ENCODE measurements around the gene HES5.

HES5 gene

GRCh38 chr1:2514863-2515762 lies 14.9 kb downstream of the HES5 start:
- DNase-seq (ENCODE audit: low read depth in 2 of 2), result no peak

DNA sequence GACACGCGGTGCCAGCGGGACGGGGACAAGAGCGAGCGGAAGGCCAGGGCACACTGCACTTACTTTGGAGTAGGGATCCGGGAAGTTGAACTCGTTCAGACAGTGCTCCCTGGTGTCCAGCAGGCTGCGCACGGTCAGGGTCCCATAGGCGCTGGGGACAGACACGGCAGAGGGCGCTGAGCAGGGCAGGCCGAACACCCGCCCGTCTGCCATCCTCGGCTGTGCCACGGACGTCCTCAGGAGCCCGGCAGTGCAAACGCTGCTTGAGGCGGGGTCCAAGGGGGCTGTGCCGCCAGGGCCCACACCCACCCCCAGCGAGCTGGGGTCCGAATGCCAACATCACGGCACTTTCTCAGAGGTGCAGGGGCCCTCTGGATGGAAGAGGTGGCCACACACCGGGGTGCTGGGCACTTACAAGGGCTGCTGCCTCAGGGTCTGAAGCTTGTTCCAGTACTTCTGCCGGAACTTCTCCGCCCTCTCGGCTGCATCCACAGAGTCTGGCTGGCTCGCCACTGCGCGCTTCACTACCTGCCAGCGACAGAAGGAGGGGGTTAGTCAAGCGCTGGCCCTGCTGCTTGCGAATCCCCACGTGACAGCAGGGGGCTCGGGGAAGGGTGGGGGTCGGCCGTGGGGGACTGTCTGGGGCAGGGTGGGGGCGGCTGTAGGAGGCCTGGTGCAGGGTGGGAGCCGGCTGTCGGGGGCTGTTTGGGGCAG lies 16.0 kb downstream of the HES5 start:
- no peak for DNase-seq (ENCODE audit: low read depth in 2 of 2)

- DNase-seq (ENCODE audit: low read depth in 2 of 2), result no peak
Measured at GRCh38 chr1:2512862-2513421, 17.1 kb downstream of the HES5 start.

GRCh38 chr1:2510366-2511155 lies 19.5 kb downstream of the HES5 start:
- DNase-seq (ENCODE audit: low read depth in 2 of 2), result no peak

DNA sequence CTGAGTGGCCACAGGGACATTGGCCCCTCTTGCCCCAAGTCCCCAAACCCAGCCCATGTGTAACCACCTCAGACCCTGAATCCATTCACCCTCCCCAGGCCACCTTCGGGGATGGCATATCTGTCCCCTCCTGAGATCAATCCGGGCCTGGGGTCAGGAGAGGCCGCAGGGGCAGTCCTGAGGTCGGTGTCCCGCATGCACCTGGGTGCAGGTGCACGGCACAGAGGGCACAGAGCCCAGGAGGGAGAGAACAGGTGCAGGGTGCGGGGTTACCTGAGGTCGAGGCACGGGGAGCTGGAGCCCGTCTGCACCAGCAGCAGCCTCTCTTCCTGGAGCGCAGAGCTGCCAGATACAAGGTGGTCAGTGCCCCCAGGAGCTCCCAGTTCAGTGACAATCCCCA lies 20.5 kb downstream of the HES5 start:
- DNase-seq (ENCODE audit: low read depth in 2 of 2), result no peak

DNA sequence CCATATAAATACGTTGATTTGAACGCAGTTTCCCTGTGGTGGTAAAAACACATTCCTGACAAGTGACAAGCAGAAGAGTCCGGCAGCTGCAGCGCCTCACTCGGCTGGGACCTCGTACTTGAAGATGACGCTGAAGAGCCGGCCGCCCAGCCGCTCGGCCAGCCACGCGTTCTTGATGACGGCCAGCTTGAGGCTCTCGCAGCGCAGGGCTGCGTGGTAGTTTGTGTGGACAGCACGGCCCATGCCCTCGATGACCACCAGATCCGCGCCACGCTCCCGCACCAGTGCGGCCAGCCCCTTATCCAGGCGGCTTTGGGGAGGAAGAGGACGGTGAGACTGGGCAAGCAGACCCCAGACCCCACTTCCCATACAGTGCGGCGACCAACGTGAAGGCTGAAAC lies 21.3 kb downstream of the HES5 start:
- DNase-seq (ENCODE audit: low read depth in 2 of 2), result no peak

DNA sequence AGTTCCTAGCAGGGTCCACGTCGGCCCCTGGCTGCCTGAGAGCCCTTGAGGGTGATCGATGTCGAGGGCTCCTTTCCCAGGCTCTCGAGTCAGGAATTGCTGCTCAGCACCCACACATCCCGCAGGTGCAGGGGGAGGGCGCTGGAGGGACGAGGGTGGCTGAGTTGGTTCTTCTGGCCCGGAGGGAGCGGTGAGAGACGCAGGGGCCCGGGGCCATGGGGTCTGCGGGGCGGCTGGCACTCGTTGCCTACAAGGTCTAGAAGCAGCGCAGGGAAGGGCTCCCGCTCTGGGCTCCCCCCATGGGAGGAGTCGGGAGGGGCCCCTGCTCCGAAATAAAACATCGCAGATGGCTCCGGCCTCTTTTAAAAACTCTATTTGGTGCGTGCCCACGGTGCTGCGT lies 21.9 kb downstream of the HES5 start:
- DNase-seq (ENCODE audit: low read depth in 2 of 2), result no peak

DNA sequence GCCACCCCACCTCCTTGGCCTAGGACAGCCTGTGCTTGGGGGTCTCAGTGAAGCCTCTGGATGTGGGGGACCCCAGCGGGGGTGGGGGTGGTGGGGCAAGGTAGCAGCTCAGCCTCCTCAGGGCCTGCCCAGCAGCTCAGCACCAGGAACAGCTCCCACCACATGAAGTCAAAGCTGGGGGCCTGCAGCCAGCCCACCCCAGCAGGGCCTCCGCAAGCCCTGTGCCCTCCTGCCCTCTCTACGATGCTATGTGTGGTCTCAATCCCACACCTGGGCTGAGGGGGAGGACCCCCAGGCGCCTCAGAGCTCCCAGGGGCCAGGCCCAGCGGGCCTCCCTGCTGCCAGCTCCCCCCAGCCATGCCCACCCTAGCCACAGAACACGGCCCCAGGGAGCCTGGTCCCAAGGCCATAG lies 22.3 kb downstream of the HES5 start:
- DNase-seq (ENCODE audit: low read depth in 2 of 2), result no peak

DNA sequence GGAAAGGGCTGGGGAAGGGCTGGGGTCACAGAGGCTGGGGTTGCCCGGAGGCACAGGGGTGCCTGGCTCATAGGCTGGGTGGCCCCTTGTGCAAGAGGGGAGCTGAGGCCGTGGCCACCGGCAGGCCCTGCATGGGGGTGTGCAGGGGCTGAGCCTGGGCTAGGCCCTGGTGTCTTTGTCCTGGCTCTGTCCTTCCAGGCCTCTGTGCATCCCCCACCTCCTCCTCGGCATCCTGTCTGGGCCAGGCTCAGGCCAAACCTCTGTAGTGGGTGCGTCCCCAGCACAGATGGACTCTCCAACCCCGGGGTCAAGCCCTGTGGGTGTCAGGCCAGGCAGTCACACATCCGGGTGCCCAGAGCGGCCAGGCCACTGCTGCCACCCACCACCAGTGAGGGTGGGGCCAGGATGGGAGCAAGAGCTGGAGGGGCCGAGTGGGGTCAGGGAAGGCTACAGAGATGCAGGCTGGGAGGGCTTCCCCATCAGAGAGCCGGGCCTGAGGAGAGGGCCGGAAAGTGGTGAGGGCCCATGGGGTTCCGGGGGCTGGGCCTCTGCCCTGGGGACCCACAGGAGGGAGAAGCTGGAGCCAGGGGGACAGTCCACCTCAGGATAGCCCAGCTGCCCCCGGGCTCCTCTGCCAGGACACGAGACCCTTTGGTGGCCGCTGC lies 23.0 kb downstream of the HES5 start:
- no peak for DNase-seq (ENCODE audit: low read depth in 2 of 2)

DNA sequence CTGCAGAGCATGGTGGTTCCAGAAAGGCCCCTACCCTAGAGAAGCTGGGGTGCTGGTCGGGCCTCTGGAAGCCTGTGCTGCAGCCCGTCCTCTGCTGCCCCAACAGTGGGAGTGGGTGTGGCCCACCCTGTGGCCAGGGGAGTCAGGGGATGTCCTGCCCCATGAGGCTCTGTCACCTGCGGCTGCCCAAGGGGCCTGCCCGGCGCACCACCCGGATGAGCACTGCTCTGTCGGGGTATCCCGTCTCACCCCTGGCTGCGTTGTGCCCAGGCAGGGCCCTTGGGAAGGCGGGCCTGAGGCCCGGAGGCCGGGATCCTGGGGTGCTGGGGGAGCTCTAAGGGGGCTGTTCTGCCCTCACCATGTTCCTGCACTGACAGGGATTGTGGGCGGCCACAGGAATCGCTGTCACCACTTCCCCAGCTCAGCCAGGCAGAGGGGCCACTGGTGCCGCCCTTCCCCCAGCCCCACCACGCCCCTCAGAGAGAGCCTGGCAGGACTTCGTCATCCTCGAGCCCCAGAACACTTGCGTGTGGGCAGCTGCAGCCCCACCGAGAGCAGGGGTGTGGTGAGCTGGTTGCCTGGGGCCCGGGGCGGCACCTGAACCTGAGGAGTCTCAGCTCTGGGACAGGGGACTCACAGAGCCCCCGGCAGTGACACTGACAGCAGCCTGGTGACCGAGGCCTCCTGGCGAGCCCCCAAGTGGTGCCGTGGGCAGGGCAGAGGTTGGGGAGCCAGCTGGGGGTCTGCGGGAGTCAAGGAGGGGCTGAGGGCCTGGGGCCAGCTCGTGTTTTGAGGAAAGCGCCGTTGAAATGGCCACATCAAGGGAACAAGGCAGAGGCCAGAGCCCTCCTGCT lies 23.8 kb downstream of the HES5 start:
- DNase-seq (ENCODE audit: low read depth in 2 of 2), result no peak

- no peak for DNase-seq (ENCODE audit: low read depth in 2 of 2)
Measured at GRCh38 chr1:2505461-2505994, 24.5 kb downstream of the HES5 start.

DNA sequence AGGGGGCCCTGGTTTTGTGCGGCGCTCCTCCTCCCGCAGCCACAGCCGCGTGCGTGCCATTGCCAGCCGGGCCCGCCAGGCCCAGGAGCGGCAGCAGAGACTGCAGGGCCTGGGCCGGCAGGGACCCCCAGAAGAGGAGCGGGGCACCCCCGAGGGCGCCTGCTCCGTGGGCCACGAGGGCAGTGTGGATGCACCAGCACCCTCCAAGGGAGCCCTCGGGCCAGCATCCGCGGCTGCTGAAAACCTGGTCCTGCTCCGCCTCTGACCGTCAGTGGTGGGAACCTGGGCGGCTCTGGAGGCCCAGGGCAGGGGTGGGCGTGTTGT lies 25.2 kb downstream of the HES5 start:
- DNase-seq (ENCODE audit: low read depth in 2 of 2), result no peak

DNA sequence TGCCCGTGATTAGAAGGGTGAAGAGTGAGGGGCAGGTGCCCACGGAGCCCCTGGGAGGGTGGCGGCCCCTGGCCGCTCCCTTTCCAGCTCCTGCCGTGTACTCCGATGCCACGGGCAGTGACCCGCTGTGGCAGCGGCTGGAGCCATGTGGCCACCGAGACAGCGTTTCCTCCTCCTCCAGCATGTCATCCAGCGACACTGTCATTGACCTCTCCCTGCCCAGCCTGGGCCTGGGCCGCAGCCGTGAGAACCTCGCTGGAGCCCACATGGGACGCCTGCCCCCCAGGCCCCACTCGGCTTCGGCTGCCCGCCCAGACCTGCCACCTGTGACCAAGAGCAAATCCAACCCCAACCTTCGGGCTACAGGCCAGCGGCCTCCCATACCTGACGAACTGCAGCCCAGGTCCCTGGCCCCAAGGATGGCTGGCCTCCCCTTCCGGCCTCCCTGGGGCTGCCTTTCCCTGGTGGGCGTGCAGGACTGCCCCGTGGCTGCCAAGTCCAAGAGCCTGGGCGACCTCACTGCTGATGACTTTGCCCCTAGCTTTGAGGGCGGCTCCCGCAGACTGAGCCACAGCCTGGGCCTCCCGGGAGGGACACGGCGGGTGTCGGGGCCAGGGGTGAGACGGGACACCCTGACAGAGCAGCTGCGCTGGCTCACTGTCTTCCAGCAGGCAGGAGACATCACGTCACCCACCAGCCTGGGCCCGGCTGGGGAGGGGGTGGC lies 25.7 kb downstream of the HES5 start:
- DNase-seq (ENCODE audit: low read depth in 2 of 2), result no peak

GRCh38 chr1:2503554-2504224 lies 26.4 kb downstream of the HES5 start:
- no peak for DNase-seq (ENCODE audit: low read depth in 2 of 2)

- no peak for DNase-seq (ENCODE audit: low read depth in 2 of 2)
Measured at GRCh38 chr1:2502661-2503553, 27.2 kb downstream of the HES5 start.

- no peak for DNase-seq (ENCODE audit: low read depth in 2 of 2)
Measured at GRCh38 chr1:2502210-2502609, 27.9 kb downstream of the HES5 start.

DNA sequence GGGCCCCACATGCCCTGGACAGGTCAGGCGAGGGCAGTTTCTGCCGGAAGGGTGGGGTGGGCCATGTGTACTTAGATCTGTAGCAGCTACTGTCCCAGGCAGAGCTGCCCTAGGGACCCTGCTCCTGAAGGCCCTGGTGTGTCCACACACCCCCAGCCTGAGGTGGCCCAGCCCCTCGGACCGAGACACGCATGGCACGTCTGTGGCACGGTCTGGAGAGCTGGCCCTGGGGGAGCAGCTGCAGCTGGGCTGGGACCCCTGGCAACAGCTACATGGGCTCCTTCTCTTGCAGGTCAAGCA lies 28.3 kb downstream of the HES5 start:
- no peak for DNase-seq (ENCODE audit: low read depth in 2 of 2)

DNA sequence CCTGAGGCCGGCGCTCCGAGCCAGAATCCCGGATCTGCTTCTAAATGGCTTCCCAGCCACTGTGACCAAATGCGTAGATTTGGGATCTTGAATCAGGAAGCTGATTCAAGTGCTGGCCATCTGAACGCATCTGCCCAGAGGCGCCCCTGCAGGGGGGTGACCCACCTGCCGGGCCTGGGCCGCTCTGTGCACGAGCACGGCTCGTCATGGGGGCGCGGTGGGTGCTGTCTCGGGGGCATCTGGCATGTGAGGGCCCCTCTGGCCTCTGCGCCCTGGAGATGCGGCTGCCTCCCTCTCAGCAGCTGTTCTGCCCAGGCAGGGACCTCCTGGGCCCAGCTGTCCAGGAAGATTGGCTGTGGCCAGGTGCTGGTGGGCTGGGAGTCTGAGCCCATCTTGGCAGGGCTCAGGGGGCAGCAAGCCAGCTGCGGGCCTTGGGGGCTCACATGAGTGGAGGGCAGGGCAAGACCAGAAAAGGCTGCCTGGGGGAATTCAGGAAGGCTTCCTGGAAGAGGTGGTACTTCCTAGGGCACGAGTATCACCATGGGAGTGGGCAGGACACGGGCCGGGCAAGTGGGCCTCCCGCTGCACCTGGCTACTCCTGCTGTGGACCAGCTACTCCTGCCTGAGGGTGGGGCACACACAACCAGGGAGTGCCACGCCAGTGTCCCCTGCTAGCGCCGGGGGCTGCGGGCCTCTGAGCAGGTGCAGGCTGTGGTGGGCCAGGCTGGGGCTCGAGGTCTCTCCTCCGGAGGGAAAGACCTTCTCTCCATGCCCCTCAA lies 28.8 kb downstream of the HES5 start:
- DNase-seq (ENCODE audit: low read depth in 2 of 2), result no peak

Data from stimulated activated CD4-positive, alpha-beta T cell treated with anti-CD3 and anti-CD28 coated beads, Interleukin-1b, Interleukin-23, amount 100 ng/mL, for 4 hours (primary cell).